Smooth muscle cell (in vitro differentiated cells): ENCODE data around the gene PRDM7. TPM values are rescaled to one million over a fixed set of nuclear protein-coding genes. Genes with fewer than 3 reads are reported as not detected.

ENCODE experiments used
- DNase-seq: peaks from one replicate; lab custom pipeline; 2025; ENCODE audit not compliant: unreplicated experiment; lab: John Stamatoyannopoulos, UW
- H2AFZ ChIP-seq: fragments of 200-600 bp; sonication (generic); 2 replicates; pipeline ENCODE4 v1.6.0; 2016; ENCODE audit warnings: antibody characterized with exemption, low read depth, mild to moderate bottlenecking
- H3F3A ChIP-seq: fragments of 200-600 bp; sonication (generic); 2 replicates; pipeline ENCODE4 v1.6.0; 2017; ENCODE audit warnings: antibody characterized with exemption, low read depth
- H3K27ac ChIP-seq: fragments of 200-600 bp; sonication (generic); 2 replicates; pipeline ENCODE4 v1.5.1; 2016; ENCODE audit warnings: low read depth, mild to moderate bottlenecking
- H3K27me3 ChIP-seq: fragments of 200-600 bp; sonication (generic); 2 replicates; pipeline ENCODE4 v1.6.1; 2016; ENCODE audit warnings: low read depth, mild to moderate bottlenecking
- H3K36me3 ChIP-seq: fragments of 200-600 bp; sonication (generic); 2 replicates; pipeline ENCODE4 v1.5.1; 2016; ENCODE audit warnings: low read depth
- H3K4me1 ChIP-seq: fragments of 200-600 bp; sonication (generic); 2 replicates; pipeline ENCODE4 v1.5.1; 2016; ENCODE audit warnings: low read depth
- H3K4me2 ChIP-seq: fragments of 200-600 bp; sonication (generic); 2 replicates; pipeline ENCODE4 v1.6.0; 2016; ENCODE audit warnings: mild to moderate bottlenecking
- H3K4me3 ChIP-seq: fragments of 200-600 bp; sonication (generic); 2 replicates; pipeline ENCODE4 v1.5.1; 2016; ENCODE audit warnings: mild to moderate bottlenecking
- H3K79me2 ChIP-seq: fragments of 200-600 bp; sonication (generic); 2 replicates; pipeline ENCODE4 v1.6.0; 2016; ENCODE audit warnings: low read depth, mild to moderate bottlenecking
- H3K9ac ChIP-seq: fragments of 200-600 bp; sonication (generic); 2 replicates; pipeline ENCODE4 v1.6.0; 2016; ENCODE audit warnings: low read depth
- H3K9me3 ChIP-seq: fragments of 200-600 bp; sonication (generic); replicated peaks from 2 replicates; pipeline ENCODE4 v1.5.1; 2016; ENCODE audit warnings: low read depth
- H4K20me1 ChIP-seq: fragments of 200-600 bp; sonication (generic); 2 replicates; pipeline ENCODE4 v1.6.0; 2016; ENCODE audit warnings: low read depth
- CTCF ChIP-seq: fragments of 200-600 bp; sonication (generic); IDR thresholded peaks from 2 replicates; pipeline ENCODE4 v1.5.1; 2017; ENCODE audit warnings: borderline replicate concordance, mild to moderate bottlenecking, antibody characterized with exemption; ENCODE audit not compliant: insufficient read depth, poor library complexity, severe bottlenecking
- WGBS: methylation state at CpG from one replicate; pipeline ENCODE4 v1.1.7; 2016; ENCODE audit warnings: low lambda C conversion rate; 5-methylcytosine and 5-hydroxymethylcytosine counted together
- polyA plus RNA-seq: library from polyadenylated mRNA; unstranded; fragments of >200 nt; fragmentation: Nextera tagmentation; extraction: Ambion mirVana; gene quantifications from 2 replicates; pipeline ENCODE4 v1.2.1, GENCODE V29; 2016
- total RNA-seq: library from RNA; depleted of rRNA; stranded (reverse); fragments of >200 nt; gene quantifications from 2 replicates; pipeline ENCODE4 v1.2.3, GENCODE V29; 2014

PRDM7 gene
- total and polyA plus RNA-seq, 2 experiments from 2014 or later: not detected

GRCh38 chr16:90078579-90078895, 1.4 kb upstream of the PRDM7 start:
- H4K20me1 ChIP-seq: no peaks in the 10 kb centered on the region
- H3K4me3 ChIP-seq: no peak overlapping the region
- H3K4me1 ChIP-seq: no peaks in the 10 kb centered on the region
- H3K36me3 ChIP-seq: no peaks in the 10 kb centered on the region
- no peaks in the 10 kb centered on the region for H3K79me2 ChIP-seq
- H3K4me2 ChIP-seq: no peak overlapping the region
- H3K9me3 ChIP-seq: no peaks in the 10 kb centered on the region
- no peak for DNase-seq
- no peak overlapping the region for H3K9ac ChIP-seq
- no peak overlapping the region for H3K27ac ChIP-seq
- no peak overlapping the region for H2AFZ ChIP-seq
- no peak for TF ChIP-seq CTCF
- 89% methylated on average over 6 of the region's 6 CpGs for WGBS
- H3K27me3 ChIP-seq: no peaks in the 10 kb centered on the region
- no peaks in the 10 kb centered on the region for H3F3A ChIP-seq

GRCh38 chr16:90077757-90078578, 837 bp upstream of the PRDM7 start:
- no peaks in the 10 kb centered on the region for H3K27me3 ChIP-seq
- no peaks in the 10 kb centered on the region for H4K20me1 ChIP-seq
- H3K9me3 ChIP-seq: no peaks in the 10 kb centered on the region
- peak overlapping the region; percentile 70 for H3K9ac ChIP-seq
- no peaks in the 10 kb centered on the region for H3K4me1 ChIP-seq
- DNase-seq: no peak
- H3K4me3 ChIP-seq: peak overlapping the region; percentile 46
- 58% methylated on average over 23 of the region's 23 CpGs for WGBS
- H3K36me3 ChIP-seq: no peaks in the 10 kb centered on the region
- H2AFZ ChIP-seq: peak overlapping the region; percentile 88
- peak overlapping the region; percentile 76 for H3K27ac ChIP-seq
- peaks cover under 1% of the 10 kb centered on the region for H3F3A ChIP-seq
- H3K79me2 ChIP-seq: no peaks in the 10 kb centered on the region
- H3K4me2 ChIP-seq: peak overlapping the region; percentile 86
- no peak for TF ChIP-seq CTCF

DNA sequence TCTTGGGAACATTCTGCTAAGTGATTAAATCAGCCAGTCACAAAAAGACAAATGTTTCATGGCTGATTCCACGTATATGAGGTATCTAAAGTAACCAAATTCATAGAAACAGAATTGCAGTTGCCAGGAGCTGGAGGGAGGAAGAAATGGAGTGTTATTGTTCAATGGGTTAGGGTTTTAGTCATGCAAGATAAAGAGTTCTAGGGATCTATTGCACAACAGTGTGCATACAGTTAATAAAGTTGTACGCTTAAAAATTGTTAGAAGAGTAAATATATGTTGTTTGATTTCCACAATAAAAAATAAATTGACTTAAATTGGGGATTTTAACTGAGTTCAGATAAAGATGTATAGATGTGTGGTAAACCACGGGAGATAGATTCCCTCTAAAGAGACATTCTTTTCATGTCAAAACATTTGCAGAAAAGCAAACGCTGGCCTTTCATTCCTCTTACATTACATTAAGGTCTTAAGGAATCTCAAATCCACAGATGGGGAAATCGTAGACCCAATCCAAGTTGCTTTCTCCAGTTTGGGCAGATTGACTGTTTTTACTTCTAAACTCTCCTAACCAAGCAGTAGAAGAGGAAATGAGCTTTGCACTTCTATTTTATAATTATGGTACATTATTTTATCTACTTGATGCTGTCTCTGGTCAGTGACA, 4.6 kb downstream of the PRDM7 start:
- H3K79me2 ChIP-seq: no peaks in the 10 kb centered on the region
- no peak overlapping the region for H3K4me2 ChIP-seq
- no peaks in the 10 kb centered on the region for H3K36me3 ChIP-seq
- no peaks in the 10 kb centered on the region for H3K4me1 ChIP-seq
- no peak overlapping the region for H2AFZ ChIP-seq
- no peak for TF ChIP-seq CTCF
- no peaks in the 10 kb centered on the region for H3K27me3 ChIP-seq
- no peak overlapping the region for H3K27ac ChIP-seq
- DNase-seq: no peak
- no peak overlapping the region for H3K9ac ChIP-seq
- no peaks in the 10 kb centered on the region for H3K9me3 ChIP-seq
- H3F3A ChIP-seq: peaks cover 5% of the 10 kb centered on the region
- H3K4me3 ChIP-seq: no peak overlapping the region
- 60% methylated on average over 5 of the region's 5 CpGs for WGBS
- H4K20me1 ChIP-seq: no peaks in the 10 kb centered on the region
